Mesendoderm (in vitro differentiated cells): ENCODE results near the gene DCAF5.

Source experiments
- DNase-seq: peaks from one replicate; pipeline ENCODE4 v3.0.0; 2013
- H2AK5ac ChIP-seq: 2 replicates; pipeline ENCODE4 v1.6.1; 2013; ENCODE audit warnings: low read length, inconsistent platforms
- H2BK120ac ChIP-seq: 2 replicates; pipeline ENCODE4 v1.6.1; 2013; ENCODE audit warnings: low read depth, mild to moderate bottlenecking, low read length, moderate library complexity, mixed read lengths
- H2BK15ac ChIP-seq: replicated peaks from 2 replicates; pipeline ENCODE4 v1.6.1; 2013; ENCODE audit warnings: low read depth, mild to moderate bottlenecking, moderate library complexity
- H2BK5ac ChIP-seq: 2 replicates; pipeline ENCODE4 v1.6.1; 2013; ENCODE audit warnings: low read length, inconsistent platforms
- H3K18ac ChIP-seq: 2 replicates; pipeline ENCODE4 v1.6.1; 2013; ENCODE audit warnings: mild to moderate bottlenecking, low read length, mixed read lengths
- H3K23ac ChIP-seq: one replicate; pipeline ENCODE4 v1.6.1; 2013; ENCODE audit warnings: low read length
- H3K27ac ChIP-seq: 2 replicates; pipeline ENCODE4 v1.5.1; 2013; ENCODE audit warnings: low read depth, mild to moderate bottlenecking, inconsistent platforms, low read length, moderate library complexity
- H3K27me3 ChIP-seq: 2 replicates; pipeline ENCODE4 v1.6.1; 2013; ENCODE audit warnings: low read length, control low read depth, mild to moderate bottlenecking, inconsistent platforms; ENCODE audit not compliant: insufficient read depth, poor library complexity
- H3K36me3 ChIP-seq: 2 replicates; pipeline ENCODE4 v1.6.1; 2013; ENCODE audit warnings: low read length, inconsistent platforms; ENCODE audit not compliant: control insufficient read depth, insufficient read depth
- H3K4ac ChIP-seq: one replicate; pipeline ENCODE4 v1.6.1; 2013; ENCODE audit warnings: low read depth, mild to moderate bottlenecking, low read length, moderate library complexity
- H3K4me1 ChIP-seq: 2 replicates; pipeline ENCODE4 v1.6.1; 2013; ENCODE audit warnings: low read depth, low read length, inconsistent platforms; ENCODE audit not compliant: control insufficient read depth
- H3K4me2 ChIP-seq: 2 replicates; pipeline ENCODE4 v1.6.1; 2013; ENCODE audit warnings: low read length
- H3K4me3 ChIP-seq: 2 replicates; pipeline ENCODE4 v1.5.1; 2013; ENCODE audit warnings: mild to moderate bottlenecking, low read length
- H3K56ac ChIP-seq: one replicate; pipeline ENCODE4 v1.6.1; 2013; ENCODE audit warnings: low read length
- H3K79me1 ChIP-seq: 2 replicates; pipeline ENCODE4 v1.6.1; 2013; ENCODE audit warnings: low read length, inconsistent platforms
- H3K79me2 ChIP-seq: 2 replicates; pipeline ENCODE4 v1.6.1; 2013; ENCODE audit warnings: mild to moderate bottlenecking, low read length; ENCODE audit not compliant: control insufficient read depth, insufficient read depth
- H3K9ac ChIP-seq: 2 replicates; pipeline ENCODE4 v1.6.1; 2013; ENCODE audit warnings: low read length, inconsistent platforms
- H4K5ac ChIP-seq: one replicate; pipeline ENCODE4 v1.6.1; 2013; ENCODE audit warnings: low read length
- H4K8ac ChIP-seq: one replicate; pipeline ENCODE4 v1.6.1; 2013; ENCODE audit warnings: low read depth, mild to moderate bottlenecking, control low read depth, low read length, moderate library complexity
- WGBS: extraction: QIAGEN DNeasy Blood & Tissue Kit; methylation state at CpG from one replicate; pipeline ENCODE4 v1.1.7; 2013; ENCODE audit warnings: low lambda C conversion rate, missing lambda C conversion rate; ENCODE audit not compliant: insufficient coverage; ENCODE audit errors: extremely low coverage; 5-methylcytosine and 5-hydroxymethylcytosine counted together

The DCAF5 gene

DNA sequence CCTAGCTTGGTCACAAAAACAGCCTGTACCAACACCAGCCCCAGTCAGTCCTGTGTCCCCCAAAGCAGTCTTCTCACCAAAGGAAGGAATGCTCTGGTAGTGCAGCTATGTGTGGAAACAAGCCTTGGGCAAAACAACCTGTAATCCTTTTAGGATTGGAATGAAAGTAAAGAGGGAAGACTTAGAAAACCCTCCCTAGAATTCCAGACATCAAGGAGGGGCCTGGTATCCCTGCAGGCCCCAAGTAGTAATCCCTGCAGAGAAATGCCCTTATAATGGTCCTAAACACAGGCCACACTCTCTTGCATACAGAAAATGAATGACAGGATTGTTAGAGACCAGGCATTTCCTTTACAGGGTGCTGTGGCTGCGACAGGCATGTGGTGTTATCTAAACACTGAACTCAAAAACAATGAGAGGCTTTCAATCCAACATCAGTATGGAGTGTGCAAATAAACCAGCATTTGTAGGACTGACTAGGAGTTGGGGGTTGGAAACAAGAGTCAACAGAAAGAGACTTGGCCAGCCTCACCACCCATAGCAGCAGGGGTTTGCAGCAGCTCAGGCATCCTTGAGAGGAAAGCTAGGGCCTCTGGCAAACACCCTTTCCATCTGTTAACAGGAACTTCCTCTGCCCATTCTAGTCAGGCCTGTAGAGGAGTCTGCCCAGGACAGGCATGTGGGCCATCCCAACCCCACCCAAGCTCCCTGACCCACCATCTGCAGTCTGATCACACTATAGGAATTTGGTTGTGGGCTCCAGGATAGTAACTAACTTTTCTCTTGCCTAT, 59.1 kb downstream of the DCAF5 start:
- Histone ChIP-seq H3K9ac (no peak overlapping the region), H2BK5ac (no peak overlapping the region), H3K79me2 (no peaks in the 10 kb centered on the region), H4K8ac (no peak overlapping the region), H3K27me3 (no peaks in the 10 kb centered on the region), H3K4me3 (no peak overlapping the region), H2BK15ac (no peak overlapping the region), H3K36me3 (no peaks in the 10 kb centered on the region), H3K79me1 (no peaks in the 10 kb centered on the region), H3K4ac (peak overlapping the region; percentile 40), H2AK5ac (no peak overlapping the region), H3K4me2 (no peak overlapping the region), H2BK120ac (no peak overlapping the region), H3K56ac (peak overlapping the region; percentile 29), H3K18ac (peak overlapping the region; percentile 61), H3K4me1 (peaks cover 13% of the 10 kb centered on the region), H3K23ac (no peak overlapping the region), H4K5ac (no peak overlapping the region), H3K27ac (peak overlapping the region; percentile 67)
- no CpG with 5 or more reads among the region's 1 CpG for WGBS
- DNase-seq = peak; percentile 92

GRCh38 chr14:69092840-69093422, 60.0 kb downstream of the DCAF5 start:
- Histone ChIP-seq H3K56ac (no peak overlapping the region), H4K5ac (no peak overlapping the region), H3K79me2 (no peaks in the 10 kb centered on the region), H3K79me1 (no peaks in the 10 kb centered on the region), H3K27me3 (no peaks in the 10 kb centered on the region), H3K4me1 (peaks cover 13% of the 10 kb centered on the region), H2BK15ac (no peak overlapping the region), H3K9ac (no peak overlapping the region), H3K23ac (no peak overlapping the region), H4K8ac (no peak overlapping the region), H3K4me2 (no peak overlapping the region), H2AK5ac (no peak overlapping the region), H3K27ac (no peak overlapping the region), H3K4ac (no peak overlapping the region), H3K36me3 (no peaks in the 10 kb centered on the region), H3K18ac (no peak overlapping the region), H2BK120ac (no peak overlapping the region), H2BK5ac (no peak overlapping the region), H3K4me3 (no peak overlapping the region)
- DNase-seq = no peak

DNA sequence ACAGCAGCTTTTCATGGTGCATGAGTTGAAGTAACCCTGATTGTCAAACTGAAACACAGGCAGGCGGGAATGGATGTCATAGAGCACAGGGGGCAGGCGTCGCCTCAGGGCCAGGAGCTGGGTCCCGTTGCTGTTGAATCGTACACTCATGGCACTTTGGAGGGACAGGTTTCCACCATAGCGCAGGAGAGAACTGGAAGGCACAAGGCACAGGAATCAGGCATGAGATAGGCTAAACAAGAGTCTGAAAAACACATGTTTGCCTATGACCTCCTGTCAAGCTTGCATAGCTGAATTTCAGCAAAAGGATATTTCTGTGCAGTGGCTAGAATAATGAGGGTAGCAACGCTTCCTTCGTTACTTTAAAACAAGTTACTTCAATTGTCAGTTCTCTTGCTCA, 61.2 kb downstream of the DCAF5 start:
- WGBS = no CpG with 5 or more reads among the region's 8 CpGs
- H3K36me3 ChIP-seq = no peaks in the 10 kb centered on the region
- no peak overlapping the region for H2BK5ac ChIP-seq

GRCh38 chr14:69091006-69091405, 61.9 kb downstream of the DCAF5 start:
- Histone ChIP-seq H2BK5ac (no peak overlapping the region), H3K23ac (no peak overlapping the region), H3K56ac (no peak overlapping the region), H3K4me3 (no peak overlapping the region), H3K79me2 (no peaks in the 10 kb centered on the region), H4K5ac (no peak overlapping the region), H4K8ac (no peak overlapping the region), H3K27ac (no peak overlapping the region), H3K27me3 (no peaks in the 10 kb centered on the region), H3K36me3 (no peaks in the 10 kb centered on the region), H3K4me1 (peaks cover 13% of the 10 kb centered on the region), H3K4me2 (no peak overlapping the region), H2BK120ac (no peak overlapping the region), H3K18ac (no peak overlapping the region), H2BK15ac (no peak overlapping the region), H3K4ac (no peak overlapping the region), H3K79me1 (no peaks in the 10 kb centered on the region), H3K9ac (no peak overlapping the region), H2AK5ac (no peak overlapping the region)
- no peak for DNase-seq

More for the DNA sequence above, 61.2 kb downstream of the DCAF5 start:
- Histone ChIP-seq H3K4me2 (no peak overlapping the region), H2AK5ac (no peak overlapping the region), H3K4ac (no peak overlapping the region), H3K4me1 (peaks cover 13% of the 10 kb centered on the region), H3K9ac (no peak overlapping the region), H3K56ac (no peak overlapping the region), H3K18ac (no peak overlapping the region), H3K79me1 (no peaks in the 10 kb centered on the region), H2BK15ac (no peak overlapping the region), H4K5ac (no peak overlapping the region), H3K27me3 (no peaks in the 10 kb centered on the region), H3K4me3 (no peak overlapping the region), H4K8ac (no peak overlapping the region), H3K23ac (no peak overlapping the region), H3K27ac (no peak overlapping the region), H2BK120ac (no peak overlapping the region), H3K79me2 (no peaks in the 10 kb centered on the region)
- no peak for DNase-seq

GRCh38 chr14:69090187-69090789, 62.6 kb downstream of the DCAF5 start:
- H3K27me3 ChIP-seq = no peaks in the 10 kb centered on the region
- H3K27ac ChIP-seq = no peak overlapping the region
- DNase-seq = peak; percentile 61
- no peak overlapping the region for H3K56ac ChIP-seq
- no CpG with 5 or more reads among the region's 4 CpGs for WGBS
- H3K23ac ChIP-seq = no peak overlapping the region
- H3K4ac ChIP-seq = no peak overlapping the region
- H2BK5ac ChIP-seq = no peak overlapping the region
- no peak overlapping the region for H2AK5ac ChIP-seq
- no peak overlapping the region for H3K4me2 ChIP-seq
- H2BK15ac ChIP-seq = no peak overlapping the region
- no peak overlapping the region for H3K9ac ChIP-seq
- peaks cover 13% of the 10 kb centered on the region for H3K4me1 ChIP-seq
- H3K79me1 ChIP-seq = no peaks in the 10 kb centered on the region
- no peak overlapping the region for H4K5ac ChIP-seq
- no peak overlapping the region for H3K18ac ChIP-seq
- no peaks in the 10 kb centered on the region for H3K36me3 ChIP-seq
- no peak overlapping the region for H2BK120ac ChIP-seq
- no peak overlapping the region for H3K4me3 ChIP-seq
- no peaks in the 10 kb centered on the region for H3K79me2 ChIP-seq
- no peak overlapping the region for H4K8ac ChIP-seq
